AG09319 (cell line): ENCODE data around the gene EXOC2.

Experiments
- DNase-seq: peaks from one replicate; pipeline ENCODE4 v3.0.0-alpha.2; 2010; ENCODE audit warnings: low read depth; ENCODE audit errors: extremely low read depth
- TF ChIP-seq, protein P1 (sequence below): IDR thresholded peaks from 2 replicates; pipeline ENCODE4 v1.5.1; 2011; ENCODE audit warnings: low read depth, mild to moderate bottlenecking, inconsistent platforms, low read length, moderate library complexity

The EXOC2 gene

DNA sequence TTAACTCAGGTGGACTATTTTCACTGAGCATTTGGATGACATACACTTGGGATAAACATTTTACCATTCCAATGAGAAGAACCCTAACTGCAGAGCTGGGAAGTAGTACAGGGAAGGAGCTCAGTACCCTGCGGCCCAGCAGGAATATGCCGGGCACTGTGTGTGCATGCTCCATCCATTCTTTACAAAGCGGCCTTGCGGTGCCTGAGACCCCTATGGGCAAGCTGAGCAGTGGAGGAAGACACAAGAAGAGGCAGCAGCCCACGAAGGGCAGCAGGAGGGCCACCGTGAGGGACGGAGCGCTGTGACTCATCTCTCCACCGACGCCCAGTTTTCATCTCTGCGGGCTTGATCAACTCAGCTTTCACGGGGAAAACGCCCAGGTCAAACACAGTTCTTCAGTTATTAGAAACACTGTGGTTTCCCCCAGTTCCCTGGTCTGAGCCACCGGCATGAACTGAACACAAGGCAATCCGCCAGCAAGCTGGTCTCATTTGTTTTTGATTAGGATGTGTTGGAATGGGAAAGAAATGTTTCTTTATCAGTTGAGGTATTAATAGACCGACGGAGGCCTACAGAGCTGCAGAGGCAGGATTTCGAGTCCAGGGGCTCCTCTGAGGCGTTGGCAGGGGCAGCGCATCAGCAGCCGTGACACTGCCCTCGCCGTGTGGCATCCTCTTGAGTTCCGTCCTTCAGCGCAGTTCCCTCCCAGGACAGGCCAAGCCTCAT lies 256.5 kb downstream of the EXOC2 start:
- TF ChIP-seq, protein P1, sequence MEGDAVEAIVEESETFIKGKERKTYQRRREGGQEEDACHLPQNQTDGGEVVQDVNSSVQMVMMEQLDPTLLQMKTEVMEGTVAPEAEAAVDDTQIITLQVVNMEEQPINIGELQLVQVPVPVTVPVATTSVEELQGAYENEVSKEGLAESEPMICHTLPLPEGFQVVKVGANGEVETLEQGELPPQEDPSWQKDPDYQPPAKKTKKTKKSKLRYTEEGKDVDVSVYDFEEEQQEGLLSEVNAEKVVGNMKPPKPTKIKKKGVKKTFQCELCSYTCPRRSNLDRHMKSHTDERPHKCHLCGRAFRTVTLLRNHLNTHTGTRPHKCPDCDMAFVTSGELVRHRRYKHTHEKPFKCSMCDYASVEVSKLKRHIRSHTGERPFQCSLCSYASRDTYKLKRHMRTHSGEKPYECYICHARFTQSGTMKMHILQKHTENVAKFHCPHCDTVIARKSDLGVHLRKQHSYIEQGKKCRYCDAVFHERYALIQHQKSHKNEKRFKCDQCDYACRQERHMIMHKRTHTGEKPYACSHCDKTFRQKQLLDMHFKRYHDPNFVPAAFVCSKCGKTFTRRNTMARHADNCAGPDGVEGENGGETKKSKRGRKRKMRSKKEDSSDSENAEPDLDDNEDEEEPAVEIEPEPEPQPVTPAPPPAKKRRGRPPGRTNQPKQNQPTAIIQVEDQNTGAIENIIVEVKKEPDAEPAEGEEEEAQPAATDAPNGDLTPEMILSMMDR, result no peak
- peak; percentile 81 for DNase-seq

DNA sequence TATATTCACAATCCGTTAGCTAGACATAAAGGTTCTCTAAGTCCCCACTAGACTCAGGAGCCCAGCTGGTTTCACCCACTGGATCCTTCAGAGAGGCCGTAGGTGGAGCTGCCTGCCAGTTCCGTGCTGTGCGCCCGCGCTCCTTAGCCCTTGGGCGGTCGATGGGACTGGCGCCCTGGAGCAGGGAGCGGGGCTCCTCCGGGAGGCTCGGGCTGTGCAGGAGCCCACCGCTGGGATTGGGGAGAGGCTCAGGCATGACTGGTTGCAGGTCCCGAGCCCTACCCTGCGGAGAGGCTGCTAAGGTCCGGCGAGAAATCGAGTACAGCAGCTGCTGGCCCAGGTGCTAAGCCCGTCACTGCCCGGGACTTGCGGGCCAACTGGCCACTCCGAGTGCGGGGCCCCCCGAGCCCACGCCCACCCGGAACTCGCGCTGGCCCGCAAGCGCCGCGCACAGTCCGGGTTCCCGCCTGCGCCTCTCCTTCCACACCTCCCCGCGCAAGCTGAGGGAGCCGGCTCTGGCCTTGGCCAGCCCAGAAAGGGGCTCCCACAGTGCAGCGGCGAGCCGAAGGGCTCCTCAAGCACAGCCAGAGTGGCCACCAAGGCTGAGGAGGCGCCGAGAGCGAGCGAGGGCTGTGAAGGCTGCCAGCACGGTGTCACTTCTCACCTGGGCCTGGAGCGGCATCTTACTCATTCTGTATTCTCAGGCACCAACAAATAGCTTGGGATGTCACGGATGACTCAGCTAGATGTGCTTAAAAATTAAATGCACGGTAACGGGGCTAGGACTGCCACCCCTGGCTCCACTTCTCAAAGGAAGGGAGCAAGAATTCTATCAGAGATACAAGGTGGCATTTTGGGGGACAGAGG lies 257.3 kb downstream of the EXOC2 start:
- no peak for DNase-seq
- TF ChIP-seq, protein P1, result no peak
